GM19455 (cell line): ENCODE data around the gene PCSK6.

Experiments used
- ATAC-seq: cut with Tn5 transposase; IDR thresholded peaks from one replicate; pipeline ENCODE4 v1.9.1; 2021; ENCODE audit not compliant: unreplicated experiment

Gene PCSK6

DNA sequence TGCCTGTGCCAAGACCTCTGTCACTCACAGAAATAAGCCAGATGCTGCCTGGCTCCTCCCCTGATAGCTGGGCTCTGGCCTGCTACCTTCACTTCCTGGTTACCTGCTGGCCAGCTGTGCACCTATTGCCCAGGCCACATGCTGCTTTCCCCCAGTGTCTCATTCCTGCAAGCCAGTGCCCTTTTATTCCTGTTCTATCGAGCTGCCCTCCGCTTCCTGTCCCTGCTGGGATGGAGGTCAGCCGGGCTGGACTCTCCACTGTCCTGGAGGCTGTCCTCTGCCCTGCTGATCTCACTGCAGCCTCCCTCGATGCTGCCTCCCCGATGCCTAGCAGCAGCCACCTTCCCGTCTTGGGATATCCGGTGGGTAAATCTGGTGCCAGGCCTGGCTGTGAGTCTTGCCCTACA is 157.4 kb downstream of the PCSK6 start:
- ATAC-seq = no peak

DNA sequence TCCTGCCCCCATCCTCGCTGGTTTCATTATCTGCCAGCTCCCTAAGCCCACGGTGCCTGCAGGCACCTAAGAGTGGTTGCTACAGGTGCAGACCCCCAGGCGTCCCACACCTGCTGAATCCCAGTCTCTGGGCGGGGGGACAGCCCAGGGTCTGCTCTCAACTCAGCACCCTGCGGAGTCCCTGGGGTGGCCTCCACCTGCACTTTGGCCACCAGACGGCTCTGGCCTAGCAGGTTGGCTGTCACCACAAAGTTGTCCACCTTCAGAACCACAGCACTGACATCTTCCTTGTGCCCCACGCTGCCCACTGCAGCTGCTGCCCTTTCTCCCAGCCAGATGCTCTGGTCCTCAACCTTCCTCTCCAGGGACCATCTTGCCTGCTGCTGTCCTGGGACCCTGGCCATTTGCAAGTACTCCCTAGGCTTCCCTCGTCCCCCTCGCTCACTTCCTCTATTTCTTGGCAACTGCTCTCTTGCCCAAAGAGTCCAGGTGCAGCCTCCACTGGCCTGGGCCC is 159.6 kb downstream of the PCSK6 start:
- ATAC-seq = no peak

DNA sequence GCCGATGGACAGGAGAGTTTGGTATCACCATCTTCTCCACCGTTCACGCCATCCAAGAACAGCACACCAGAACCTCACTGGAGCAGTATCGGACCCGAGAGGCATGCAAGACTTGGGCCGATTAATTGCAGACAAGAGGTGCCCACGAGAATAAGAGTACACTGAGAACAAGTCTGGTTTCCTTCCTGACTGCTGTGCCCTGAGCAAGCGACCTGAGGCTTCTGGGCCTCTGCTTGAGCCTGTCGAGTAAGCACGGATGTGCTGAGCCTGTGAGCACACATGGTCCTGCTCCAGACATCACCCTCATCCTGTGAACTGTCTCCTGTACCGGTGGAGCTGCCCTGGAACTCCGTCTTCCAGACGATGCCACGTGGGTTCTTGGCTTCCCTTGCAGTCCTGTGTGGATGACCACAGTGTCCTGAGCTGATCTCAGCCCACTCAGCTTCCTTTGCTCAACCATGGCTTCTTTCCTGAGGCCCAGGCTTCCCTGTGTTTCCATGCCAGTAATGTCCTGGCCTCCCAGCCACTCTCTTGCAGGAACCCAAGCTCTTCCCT is 160.1 kb downstream of the PCSK6 start:
- ATAC-seq = no peak

DNA sequence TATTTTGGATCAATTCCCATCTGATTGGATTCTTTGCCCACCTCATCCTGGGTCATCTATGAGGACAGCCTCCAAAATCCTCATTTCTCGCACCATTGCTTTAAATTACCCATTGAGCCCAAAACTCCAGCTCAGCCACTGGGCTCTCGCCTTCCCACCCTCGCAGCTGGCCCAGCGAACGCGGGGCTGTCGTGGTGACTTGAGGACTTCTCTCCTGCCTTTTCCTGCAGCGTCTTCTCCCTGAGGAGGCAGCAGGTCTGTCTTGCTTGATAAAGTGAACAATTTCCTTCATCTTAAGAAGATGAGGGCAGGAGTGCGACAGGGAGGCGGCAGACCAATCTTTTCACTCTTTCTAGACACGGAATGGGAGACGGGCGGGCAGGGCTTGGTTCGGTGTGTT is 161.5 kb downstream of the PCSK6 start:
- no peak for ATAC-seq

DNA sequence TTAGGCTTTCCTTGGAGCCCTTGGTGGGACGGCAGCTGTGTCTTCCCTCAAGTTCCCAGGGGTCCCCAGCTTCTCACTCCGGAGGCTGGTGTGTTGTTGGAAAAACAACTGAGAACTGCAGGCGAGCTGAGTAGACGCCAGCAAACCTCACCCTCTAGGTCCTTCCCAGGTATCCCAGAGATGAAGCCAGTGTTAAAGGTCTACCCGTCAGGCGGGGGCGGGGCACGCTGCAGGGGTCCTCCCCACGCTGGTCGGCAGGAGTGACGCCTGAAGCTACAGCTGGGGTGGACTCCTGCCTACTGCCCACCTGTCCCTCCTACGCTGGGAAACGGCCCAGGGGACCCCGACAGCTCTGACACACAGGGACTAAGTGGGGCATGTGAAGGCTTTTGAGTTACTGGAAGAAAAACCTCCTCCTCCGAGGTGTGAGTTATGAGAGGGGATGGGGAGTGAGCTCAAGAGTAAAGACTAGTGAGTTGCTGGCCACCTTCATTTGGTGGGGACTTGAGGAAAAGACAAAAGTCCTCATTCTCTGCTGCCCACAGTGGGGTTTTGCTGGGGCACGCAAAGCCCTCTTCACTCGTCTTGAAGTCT is 162.3 kb downstream of the PCSK6 start:
- ATAC-seq = no peak

DNA sequence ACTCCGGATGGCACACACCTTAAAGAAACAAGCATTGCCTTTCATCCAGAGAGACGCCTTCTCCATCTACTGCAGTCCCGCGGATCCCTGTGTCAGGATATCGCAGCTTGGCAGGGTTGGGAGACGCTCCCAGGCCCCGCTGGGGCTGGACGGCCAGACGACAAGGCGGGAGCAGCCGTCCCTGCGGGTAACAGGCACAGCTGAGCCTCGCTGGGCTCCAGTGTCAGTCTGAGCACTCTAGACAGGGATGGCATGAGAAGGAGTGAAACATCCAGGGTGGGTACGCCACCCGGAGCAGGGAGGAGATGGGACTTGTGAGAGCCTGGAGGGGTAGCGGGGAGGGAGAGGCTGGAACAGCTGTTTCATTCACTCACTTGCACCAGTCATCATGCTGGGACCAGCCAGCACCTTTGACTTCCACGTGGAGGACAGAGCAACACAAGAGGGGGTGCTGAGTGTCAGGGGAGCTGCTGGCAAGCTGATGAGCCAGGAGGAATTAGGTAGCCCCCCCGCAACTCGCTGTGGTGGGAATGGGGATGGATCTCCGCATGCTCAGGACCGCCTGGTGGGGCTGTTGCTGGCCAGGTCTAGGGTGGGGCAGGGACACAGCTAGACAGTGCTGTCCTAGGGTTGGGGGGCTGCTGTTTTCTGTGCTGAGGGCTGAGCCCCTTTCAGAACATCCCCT is 162.9 kb downstream of the PCSK6 start:
- ATAC-seq = no peak

DNA sequence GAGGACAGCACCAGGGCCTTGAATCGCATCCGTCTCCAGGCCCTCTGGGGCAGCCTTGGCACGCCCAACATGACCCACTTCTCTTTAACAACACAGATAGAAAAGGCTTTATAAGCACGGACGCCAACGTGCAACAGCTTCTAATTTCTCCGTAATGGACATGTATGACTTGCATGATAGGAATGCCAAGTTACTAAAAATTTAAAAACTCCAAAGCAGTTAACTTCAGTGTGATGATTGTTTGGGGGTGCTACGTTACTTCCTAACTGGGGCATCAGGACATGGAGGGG is 163.5 kb downstream of the PCSK6 start:
- ATAC-seq = no peak

DNA sequence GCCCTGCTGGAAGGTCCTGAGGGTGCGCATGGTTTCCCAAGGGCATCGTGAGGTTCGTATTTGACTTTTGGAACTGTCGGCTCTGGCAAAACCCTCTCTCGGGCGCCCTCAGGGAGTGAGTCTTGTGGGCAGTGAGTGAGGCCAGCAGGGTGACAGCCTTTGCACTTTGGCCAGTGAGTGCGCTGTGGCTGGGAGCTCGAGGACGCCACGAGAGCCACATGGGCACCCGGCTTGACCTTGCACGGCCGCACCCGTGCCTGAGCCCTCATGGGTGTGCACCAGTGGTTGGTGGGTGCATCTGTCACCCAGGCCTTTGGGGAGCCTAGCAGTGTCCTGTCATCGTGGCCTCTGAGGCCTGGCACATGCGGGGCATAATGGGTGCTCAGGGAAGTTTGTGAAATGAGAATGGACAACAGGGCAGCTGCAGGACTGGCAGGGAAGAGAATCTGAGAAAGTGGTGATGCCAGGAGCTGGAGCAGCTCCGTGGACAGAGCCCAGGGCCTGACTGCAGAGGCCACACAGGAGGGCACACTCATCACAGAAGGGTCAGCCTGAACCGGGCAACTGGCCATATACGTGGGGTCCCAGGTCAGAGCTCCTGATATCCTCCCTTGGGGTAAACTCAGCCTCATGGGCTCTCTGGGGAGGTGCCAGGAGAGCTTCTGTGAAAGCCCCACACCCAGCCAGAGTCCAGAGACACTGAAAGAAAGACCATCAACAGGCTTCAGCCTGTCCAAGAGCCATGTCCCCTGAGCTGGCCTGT is 164.1 kb downstream of the PCSK6 start:
- no peak for ATAC-seq

DNA sequence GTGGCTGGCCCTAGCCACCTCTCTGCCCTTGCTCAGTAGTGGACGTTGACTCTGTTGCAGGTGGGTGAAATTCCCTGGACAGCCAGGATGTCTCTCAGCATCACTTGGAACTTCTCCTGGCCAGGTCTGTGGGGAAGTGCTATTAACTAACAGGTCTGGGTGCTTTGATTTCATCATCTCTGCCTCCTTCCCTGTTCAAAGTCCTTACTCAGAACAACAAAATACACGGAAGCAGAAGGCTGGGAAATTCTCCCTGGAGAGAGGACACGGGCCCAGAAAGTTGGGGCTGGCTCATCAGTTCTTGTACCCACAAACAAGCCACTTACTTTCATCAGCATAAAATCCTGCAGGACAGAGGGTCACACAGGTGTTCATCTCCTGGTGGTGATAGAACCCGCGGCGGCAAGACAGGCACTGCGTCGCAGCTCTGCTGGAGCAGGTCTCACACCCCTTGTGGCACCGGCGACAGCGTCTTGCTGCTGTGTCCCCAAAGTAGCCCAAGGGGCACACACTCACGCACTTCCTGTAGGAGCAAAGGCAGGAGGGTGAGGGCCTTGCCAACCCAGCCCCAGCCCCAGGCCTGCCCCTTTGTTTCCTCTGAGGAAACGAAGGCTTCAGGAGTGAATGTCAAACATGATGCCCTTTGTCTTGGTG is 164.9 kb downstream of the PCSK6 start:
- ATAC-seq = no peak

DNA sequence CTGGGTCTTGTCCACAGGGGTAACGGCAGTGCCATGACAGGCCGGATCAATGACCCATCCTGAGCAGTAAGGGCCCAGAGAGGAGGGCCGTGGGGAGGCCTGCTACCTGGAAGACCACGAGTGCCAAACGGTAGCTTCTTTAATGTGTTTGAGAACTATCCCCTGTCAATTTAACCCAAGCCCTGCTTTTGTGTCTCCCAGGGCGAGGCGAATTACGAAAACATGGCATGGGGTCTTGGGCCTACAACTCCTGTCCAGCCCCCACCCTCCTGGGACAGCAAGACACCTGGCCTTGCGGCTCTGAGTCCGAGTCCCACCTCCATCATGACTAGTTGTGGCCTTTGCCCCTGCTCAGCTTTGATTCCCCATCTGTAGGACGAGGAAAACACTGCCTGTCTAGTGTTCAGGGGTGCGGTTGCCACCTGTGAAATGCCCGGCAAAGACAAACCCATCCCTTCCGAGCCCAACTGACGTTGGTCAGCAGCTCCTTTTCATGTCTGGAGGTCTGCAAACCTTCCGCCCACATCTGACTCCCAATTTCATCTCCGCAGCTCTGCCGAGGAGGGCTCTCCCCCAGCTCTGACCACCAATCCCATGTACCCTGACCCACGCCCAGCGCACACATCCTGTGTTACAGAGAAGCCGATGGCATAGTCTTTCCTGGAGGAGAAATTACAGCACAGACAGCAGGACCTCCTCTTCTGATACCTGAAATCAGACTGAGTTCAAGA is 165.5 kb downstream of the PCSK6 start:
- ATAC-seq = no peak

DNA sequence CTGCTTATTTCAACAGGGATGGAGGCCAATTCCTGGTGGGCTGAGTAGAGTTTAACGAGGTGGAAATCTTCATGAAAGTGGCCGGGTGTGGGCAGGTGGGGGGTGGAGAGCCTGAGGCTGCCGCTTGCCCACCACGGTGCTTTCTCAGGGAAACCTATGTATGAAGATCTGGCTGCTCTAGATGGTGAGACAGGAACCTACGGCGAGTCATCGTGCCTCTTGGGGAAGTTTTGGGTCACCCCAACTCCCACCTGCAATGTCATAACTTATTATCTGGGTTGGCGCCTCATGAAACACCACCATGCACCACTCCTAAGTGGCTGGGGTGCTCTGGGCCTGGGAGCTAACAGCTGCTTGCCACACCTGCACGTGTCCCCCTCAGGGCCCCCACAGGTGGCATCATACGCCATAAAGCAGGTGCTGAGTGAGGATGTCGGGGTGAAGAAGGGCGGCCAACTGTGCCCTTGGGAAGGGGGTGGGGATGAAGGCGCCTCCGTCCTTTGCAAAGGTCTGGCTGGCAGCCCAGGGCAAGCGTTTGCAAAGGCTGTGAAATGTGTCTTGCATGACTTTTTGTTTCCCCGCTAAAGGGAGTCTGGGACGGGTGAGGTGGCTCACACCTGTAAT is 166.5 kb downstream of the PCSK6 start:
- no peak for ATAC-seq

DNA sequence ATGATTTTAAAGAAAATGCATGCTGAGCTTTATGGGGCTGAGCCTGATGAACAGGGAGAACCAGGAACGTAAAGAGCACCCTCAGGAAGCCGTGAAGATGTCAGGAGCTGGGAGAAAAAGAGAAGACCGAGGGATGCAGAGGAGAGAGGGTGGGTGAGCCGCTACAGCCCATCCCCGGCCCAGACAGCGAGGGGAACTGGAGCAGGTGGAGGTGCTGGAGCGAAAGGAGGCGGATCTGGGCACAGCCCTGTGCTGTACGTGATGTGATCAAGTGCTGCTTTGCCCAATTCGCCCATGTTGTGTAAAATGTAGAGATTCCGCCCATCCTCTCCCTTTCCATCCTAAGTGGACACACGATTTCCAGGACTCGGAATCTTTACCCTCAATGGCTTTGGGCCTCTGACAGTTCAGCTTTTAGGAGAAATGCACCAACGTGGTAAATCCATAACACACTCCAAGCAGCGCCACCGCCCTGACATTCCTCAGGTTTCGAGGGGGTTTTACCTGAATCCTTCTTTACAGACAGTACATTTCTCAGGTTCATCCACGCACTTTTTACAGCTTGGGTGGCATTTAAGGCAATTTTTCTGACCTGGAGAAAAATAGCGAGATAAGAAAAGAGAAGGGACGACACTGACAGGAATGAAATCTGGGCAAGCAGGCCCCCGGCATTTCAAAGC is 167.4 kb downstream of the PCSK6 start:
- no peak for ATAC-seq

DNA sequence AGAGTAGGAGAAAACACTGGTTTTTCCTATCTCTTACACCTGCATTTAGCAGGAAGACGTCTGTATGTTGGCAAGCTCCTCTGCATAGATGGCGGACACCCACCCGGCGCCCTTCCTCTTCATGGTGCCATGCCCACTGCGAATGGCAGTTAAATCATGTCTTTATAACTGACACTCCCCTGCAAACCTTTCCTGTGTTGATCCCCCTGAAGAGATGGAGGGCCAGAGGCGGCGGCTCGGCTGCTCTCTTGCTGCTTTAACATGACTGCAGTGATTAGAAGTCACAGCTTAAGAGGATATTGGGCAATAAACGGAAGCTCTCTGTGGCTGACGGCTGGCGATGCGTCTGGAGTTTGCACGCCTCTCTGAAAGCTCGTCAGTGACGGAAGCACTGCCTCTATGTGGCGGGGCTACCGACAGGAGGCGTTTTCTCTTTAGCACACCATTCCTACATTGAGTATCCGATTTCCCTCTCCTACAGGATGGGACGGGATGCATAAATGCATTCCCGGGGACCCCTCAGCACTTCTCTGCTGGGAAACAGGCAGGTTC is 168.9 kb downstream of the PCSK6 start:
- no peak for ATAC-seq

DNA sequence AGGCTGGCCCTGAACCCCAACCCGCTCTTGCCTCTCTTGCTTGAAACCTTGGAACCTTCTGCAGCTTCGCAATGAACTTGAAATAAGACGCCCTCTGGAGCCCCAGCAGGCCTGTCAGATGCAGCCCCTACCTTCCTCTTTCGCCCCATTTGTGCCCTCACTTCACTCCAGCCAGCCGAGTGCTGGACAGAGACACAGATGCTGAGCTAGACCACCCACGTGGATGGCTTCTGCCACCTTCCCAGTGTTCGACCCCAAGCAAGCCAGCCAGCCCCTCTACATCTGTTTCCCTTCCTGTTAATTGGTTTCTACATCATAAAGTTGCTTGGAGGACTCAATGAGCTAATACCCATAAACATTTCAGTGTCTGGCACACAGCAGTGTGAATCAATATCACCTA is 170.7 kb downstream of the PCSK6 start:
- no peak for ATAC-seq

DNA sequence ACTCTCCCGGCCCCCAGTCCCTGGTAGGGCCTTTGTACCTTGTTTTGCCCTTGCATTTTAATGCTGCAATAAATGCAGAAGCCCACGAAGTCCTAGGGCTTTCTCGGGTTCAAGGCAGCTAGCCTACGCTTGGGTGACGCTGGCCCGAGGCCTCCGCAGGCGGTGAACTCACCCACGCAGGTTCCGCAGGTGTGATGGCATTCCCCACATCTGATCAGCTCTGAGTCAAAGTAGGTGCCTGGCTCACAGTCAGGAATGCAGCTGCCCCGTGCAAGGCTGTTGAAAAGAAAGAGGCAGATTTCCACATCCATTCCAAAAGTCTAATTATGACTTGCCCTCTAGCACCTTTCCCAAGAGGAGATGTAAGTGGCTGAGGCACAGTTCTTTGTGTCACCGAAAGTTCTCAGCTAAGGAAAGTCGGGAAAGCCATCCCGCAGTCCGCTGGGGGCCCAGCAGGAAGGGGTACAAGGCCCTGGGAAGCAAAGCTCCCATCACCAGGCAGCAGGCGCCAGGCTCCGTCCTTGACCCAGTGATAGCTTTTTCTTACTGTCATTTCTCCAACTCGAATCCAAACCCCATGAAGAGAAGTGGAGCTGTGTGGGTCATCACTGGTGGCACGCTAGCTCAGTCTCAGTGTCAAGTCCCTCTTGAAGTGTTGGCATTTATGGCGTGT is 171.2 kb downstream of the PCSK6 start:
- ATAC-seq = no peak

DNA sequence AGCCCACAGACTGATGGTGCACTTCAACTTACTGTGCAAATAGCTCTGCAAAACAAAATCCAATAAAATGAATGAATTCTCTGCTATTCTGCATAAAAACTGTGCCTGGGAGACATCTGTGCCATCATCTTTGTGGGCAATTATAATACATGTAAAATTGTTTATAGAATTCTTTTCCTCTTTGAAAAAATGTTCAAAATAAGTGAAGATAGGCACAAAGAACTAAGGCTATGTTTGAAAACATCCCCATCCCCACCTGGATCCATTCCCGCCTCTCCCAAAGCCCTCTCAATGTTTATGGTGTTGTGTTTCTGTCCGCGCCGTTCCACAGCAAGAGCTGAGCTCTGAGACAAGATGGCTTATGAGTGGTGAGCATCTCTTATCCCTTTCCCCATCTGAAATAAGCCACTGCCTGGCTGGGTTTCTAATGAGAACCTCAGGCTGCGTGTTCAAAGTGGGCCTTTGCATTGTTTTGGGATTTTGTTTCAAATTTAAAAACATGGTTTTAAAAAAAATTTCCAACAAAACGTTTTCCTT is 172.1 kb downstream of the PCSK6 start:
- ATAC-seq = no peak

DNA sequence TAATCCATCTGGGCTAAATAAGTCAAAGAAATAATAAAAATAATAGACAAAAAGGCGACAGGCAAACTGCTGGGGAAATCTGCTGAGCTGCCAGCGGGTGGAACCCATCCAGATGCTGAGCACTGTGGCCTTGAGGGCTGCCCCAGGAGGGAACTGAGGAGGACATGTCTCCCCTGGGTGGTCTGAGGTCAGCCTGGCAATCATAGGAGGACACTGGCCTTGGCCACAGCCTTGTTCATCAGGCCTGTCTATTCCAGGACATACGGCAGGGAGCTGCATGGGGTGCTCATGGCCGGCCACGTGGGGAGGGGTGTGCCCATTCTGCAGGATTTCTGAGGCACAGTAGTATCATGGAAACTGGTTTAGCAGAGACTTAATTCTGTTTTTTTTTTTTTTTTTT is 173.0 kb downstream of the PCSK6 start:
- ATAC-seq = no peak

DNA sequence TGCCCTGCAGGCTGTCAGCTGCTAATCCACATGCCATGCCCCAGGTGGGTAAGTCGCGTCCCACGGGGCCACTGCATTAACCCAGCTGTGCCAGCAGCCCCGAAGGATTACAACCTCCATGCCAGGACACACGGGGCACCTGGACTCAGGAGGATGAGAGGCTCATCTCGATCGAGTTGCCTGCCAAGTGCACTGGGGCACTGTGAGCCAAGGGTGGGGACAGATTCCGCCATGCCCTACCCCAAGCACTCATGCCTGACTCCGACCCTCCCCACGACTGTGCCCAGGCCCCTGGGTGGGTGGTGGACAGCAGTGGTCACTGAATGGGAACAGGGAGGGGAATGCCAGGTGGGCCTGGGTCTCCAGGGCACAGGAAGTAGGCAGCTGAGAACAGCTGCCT is 173.8 kb downstream of the PCSK6 start:
- no peak for ATAC-seq
